Body of pancreas (tissue), 4 donors: ENCODE measurements around the gene BARHL1. TPM values are rescaled to one million over a fixed set of nuclear protein-coding genes. Genes with fewer than 3 reads are reported as not detected.
"Not testable (repeated sequence)": the region's sequence is repeated elsewhere in the genome, so short reads cannot be mapped to it uniquely, and the experiment has no call there.

Source experiments
- ATAC-seq: fragments of 150-250 bp; one replicate; pipeline ENCODE4 v1.9.1; 2016
- DNase-seq, 4 donors: peaks; one replicate each; pipeline ENCODE4 v3.0.0-alpha.2; 2019
- H3K27ac ChIP-seq, 4 donors: fragments of 200-600 bp; sonication (generic); 1 replicate in 3 of 4; 2 replicates in 1 of 4; pipeline versions ENCODE4 v1.5.1 to v1.6.1; 2016 to 2019; ENCODE audit warnings: mild to moderate bottlenecking in 1 of 4, mixed read lengths in 1 of 4, moderate library complexity in 1 of 4
- H3K27me3 ChIP-seq, 2 donors: fragments of 200-600 bp; sonication (generic); one replicate each; pipeline ENCODE4 v1.6.0; 2016; ENCODE audit warnings: mild to moderate bottlenecking in 1 of 2
- H3K36me3 ChIP-seq, 2 donors: fragments of 200-600 bp; sonication (generic); replicated peaks in 1 of 2; 2 replicates each; pipeline ENCODE4 v1.5.1; 2016; ENCODE audit warnings: low read depth in 2 of 2; ENCODE audit not compliant: insufficient read depth in 1 of 2
- H3K4me1 ChIP-seq: fragments of 200-600 bp; sonication (generic); one replicate; pipeline ENCODE4 v1.6.0; 2016
- H3K4me3 ChIP-seq, 2 donors: fragments of 200-600 bp; sonication (generic); 1 replicate in 1 of 2; 2 replicates in 1 of 2; pipeline ENCODE4 v1.5.1; 2016 to 2019
- H3K9me3 ChIP-seq, 3 donors: fragments of 200-600 bp; sonication (generic); 1 replicate in 2 of 3; 2 replicates in 1 of 3; pipeline ENCODE4 v1.5.1; 2016
- POLR2A ChIP-seq, 3 donors: fragments of 450-650 bp; IDR thresholded peaks; one replicate each; pipeline ENCODE4 v1.6.1; 2016; ENCODE audit warnings: antibody characterized with exemption in 3 of 3, mild to moderate bottlenecking in 2 of 3
- WGBS, 2 donors: methylation state at CpG; one replicate each; pipeline ENCODE4 v1.1.5; 2017; 5-methylcytosine and 5-hydroxymethylcytosine counted together
- intact Hi-C: fragments of 100-400 bp; cut with DNase I; formaldehyde crosslinking; loops from one replicate; pipeline ENCODE4 v1.15.1; 2023
- total RNA-seq, 2 donors: library from RNA; depleted of rRNA; stranded (reverse); fragments of >200 nt; gene quantifications; one replicate each; pipeline ENCODE4 v1.1.0, GENCODE V29; 2016
- TF ChIP-seq, protein P1 (sequence below), 7 experiments: fragments of 450-650 bp in 4 of 7; fragments of 200-600 bp in 3 of 7; sonication (generic) in 3 of 7; IDR thresholded peaks; one replicate each; pipeline ENCODE4 v1.5.1; 2016 to 2019; ENCODE audit warnings: antibody characterized with exemption in 7 of 7

Gene BARHL1
- total RNA-seq, 2 donors from 2014 or later, result not detected

DNA sequence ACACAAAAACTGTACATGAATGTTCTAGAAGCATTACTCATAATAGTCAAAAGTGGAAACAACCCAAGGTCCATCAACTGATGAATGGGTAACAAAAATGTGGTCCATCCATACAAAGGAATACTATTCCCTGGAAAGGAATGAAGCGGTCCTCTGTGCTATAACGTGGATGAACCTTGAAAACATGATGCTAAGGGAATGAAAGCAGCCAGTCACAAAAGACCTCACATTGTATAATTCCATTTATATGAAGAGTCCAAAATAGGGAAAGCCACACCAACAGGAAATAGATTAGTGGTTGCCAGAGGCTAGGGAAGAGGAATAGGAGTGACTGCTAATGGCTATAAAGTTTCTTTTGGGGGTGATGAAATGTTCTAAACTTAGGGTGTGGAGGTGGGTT, 22.7 kb upstream of the BARHL1 start:
- Histone ChIP-seq H3K27ac (no peak overlapping the region), H3K36me3 (no peaks in the 10 kb centered on the region), H3K27me3 (no peaks in the 10 kb centered on the region), H3K9me3 (no peaks in the 10 kb centered on the region), H3K4me1 (no peaks in the 10 kb centered on the region), H3K4me3 (no peak overlapping the region)
- ATAC-seq, result no peak
- TF ChIP-seq POLR2A (IDR thresholded peaks at IDR 0.05), result no peak
- TF ChIP-seq, protein P1, sequence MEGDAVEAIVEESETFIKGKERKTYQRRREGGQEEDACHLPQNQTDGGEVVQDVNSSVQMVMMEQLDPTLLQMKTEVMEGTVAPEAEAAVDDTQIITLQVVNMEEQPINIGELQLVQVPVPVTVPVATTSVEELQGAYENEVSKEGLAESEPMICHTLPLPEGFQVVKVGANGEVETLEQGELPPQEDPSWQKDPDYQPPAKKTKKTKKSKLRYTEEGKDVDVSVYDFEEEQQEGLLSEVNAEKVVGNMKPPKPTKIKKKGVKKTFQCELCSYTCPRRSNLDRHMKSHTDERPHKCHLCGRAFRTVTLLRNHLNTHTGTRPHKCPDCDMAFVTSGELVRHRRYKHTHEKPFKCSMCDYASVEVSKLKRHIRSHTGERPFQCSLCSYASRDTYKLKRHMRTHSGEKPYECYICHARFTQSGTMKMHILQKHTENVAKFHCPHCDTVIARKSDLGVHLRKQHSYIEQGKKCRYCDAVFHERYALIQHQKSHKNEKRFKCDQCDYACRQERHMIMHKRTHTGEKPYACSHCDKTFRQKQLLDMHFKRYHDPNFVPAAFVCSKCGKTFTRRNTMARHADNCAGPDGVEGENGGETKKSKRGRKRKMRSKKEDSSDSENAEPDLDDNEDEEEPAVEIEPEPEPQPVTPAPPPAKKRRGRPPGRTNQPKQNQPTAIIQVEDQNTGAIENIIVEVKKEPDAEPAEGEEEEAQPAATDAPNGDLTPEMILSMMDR (IDR thresholded peaks at IDR 0.05), result no peak
- DNase-seq, result no peak
- 87 to 89% methylated on average over 2 of the region's 2 CpGs for WGBS, 2 donors
- intact Hi-C loops, result no loop called here

DNA sequence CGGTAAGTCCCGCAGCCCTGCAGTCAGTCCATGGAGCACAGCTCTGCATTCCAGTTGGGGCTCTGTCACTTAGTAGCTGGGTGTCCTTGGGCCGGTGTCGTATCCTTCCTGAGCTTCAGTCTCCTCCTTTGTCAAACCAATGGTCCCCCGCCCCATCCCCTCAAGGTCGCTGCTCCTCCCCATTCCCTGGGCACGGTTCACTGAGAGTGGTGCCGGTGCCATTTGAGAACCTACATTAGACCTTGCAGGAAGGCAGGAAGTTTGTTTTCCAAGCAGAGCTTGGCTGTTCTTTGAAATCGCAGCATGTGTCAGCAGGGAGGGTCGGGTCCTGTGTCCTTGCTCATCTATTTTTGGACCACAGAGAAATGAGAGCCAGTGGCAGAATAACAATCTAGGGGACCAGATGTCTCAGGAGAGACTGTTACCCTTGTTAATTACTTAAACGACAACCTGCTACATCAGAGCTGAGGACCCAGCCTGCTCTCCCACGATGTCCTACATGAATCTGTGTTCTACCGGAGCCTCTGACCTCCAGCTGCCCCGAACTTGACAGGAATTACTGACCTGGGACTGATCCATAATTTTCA, 21.7 kb upstream of the BARHL1 start:
- Histone ChIP-seq H3K9me3 (no peaks in the 10 kb centered on the region), H3K27me3 (no peaks in the 10 kb centered on the region), H3K4me3 (no peak overlapping the region), H3K4me1 (no peaks in the 10 kb centered on the region), H3K36me3 (no peaks in the 10 kb centered on the region), H3K27ac (no peak overlapping the region)
- TF ChIP-seq, protein P1 (IDR thresholded peaks at IDR 0.05), result no peak
- no peak for TF ChIP-seq POLR2A (IDR thresholded peaks at IDR 0.05)
- DNase-seq, result peak in 1 of 4 donors; percentile 8
- peak; percentile 21 for ATAC-seq
- WGBS, 2 donors, result 39 to 46% methylated on average over 13 to 14 of the region's 14 CpGs
- intact Hi-C loops, result no loop called here

DNA sequence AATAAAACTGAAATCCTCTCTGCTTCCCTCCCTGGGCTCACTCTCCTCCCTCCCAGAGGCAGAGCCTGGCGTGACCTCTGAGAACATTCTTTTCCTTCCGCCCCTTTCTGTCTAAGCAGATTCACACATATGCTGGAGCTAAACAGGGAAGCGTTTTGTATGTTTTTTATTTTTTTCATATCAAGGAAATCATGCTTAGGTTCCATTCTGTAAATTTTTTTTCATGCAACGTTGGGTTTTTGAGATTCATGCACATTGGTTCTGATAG, 20.2 kb upstream of the BARHL1 start:
- no peaks in the 10 kb centered on the region for H3K27me3 ChIP-seq
- H3K27ac ChIP-seq, result no peak overlapping the region
- intact Hi-C loops, result no loop called here
- no peaks in the 10 kb centered on the region for H3K36me3 ChIP-seq
- TF ChIP-seq, protein P1 (IDR thresholded peaks at IDR 0.05), result no peak
- TF ChIP-seq POLR2A (IDR thresholded peaks at IDR 0.05), result no peak
- DNase-seq, result no peak
- no peaks in the 10 kb centered on the region for H3K4me1 ChIP-seq
- H3K4me3 ChIP-seq, result no peak overlapping the region
- H3K9me3 ChIP-seq, result no peaks in the 10 kb centered on the region
- no peak for ATAC-seq
- WGBS, 2 donors, result 44 to 57% methylated on average over 4 of the region's 4 CpGs

DNA sequence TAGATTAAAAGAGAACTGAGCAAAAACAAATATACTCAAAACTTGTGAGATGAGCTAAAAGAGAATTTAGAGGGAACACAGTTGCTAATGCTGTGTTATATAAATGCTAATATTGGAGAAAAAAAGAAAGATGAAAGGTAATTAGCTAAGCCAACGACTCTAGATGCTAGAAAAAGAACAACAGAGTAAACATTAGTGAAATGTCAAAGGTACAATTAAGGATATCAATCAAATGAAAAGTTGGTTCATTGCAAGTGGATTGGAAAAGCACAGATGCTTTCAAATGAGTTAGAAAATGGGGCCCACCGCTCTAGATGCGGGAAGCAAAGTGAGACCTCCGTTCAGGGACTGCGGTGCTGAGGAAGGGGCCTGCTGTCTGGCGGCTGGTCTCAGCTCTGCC, 17.9 kb upstream of the BARHL1 start:
- WGBS, 2 donors, result 63 to 81% methylated on average over 6 of the region's 6 CpGs
- no peak for ATAC-seq
- intact Hi-C loops, result no loop called here

DNA sequence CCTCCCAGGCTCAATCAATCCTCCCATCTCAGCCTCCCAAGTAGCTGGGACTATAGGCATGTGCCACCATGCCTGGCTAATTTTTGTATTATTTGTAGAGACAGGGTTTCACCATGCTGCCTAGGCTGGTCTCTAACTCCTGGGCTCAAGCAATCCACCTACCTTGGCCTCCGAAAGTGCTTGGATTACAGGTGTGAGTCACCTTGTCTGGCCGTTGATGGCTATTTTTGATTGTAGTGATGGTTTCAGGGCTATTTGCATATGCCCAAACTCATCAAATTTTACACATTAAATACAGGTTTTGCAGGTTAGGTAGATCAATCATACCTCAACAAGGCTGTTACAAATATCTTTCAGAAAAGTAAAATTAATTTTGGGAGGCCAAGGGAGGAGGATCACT, 13.6 kb upstream of the BARHL1 start:
- 64 to 72% methylated on average over 2 of the region's 2 CpGs for WGBS, 2 donors
- ATAC-seq, H3K27me3 ChIP-seq, H3K36me3 ChIP-seq, H3K9me3 ChIP-seq, H3K4me3 ChIP-seq, DNase-seq, H3K27ac ChIP-seq, H3K4me1 ChIP-seq, intact Hi-C loops: not testable (repeated sequence)

More for the DNA sequence above, 17.9 kb upstream of the BARHL1 start:
- Histone ChIP-seq H3K4me3 (no peak overlapping the region), H3K36me3 (no peaks in the 10 kb centered on the region), H3K27me3 (no peaks in the 10 kb centered on the region), H3K4me1 (no peaks in the 10 kb centered on the region), H3K9me3 (no peaks in the 10 kb centered on the region), H3K27ac (no peak overlapping the region)
- no peak for DNase-seq
- TF ChIP-seq POLR2A (IDR thresholded peaks at IDR 0.05), result no peak
- TF ChIP-seq, protein P1 (IDR thresholded peaks at IDR 0.05), result no peak
